Cardiac septum (tissue), 1 donor: ENCODE data around the gene RNU4-1. TPM values are rescaled to one million over a fixed set of nuclear protein-coding genes. Genes with fewer than 3 reads are reported as not detected.

Source experiments
- total RNA-seq: library from RNA; stranded (reverse); fragmentation: NEBNext Ultra II Directional; extraction: Animal tissue kit (Norgen Biotek cat#: 25700); gene quantifications from one replicate; pipeline ENCODE4 v1.2.1, GENCODE V29; 2021
- donor health status: DM: no; HTN: no; CAD: no.

The RNU4-1 gene
- total RNA-seq, 1 donor from 2014 or later: 3,560 TPM

Other genes starting within 250 kb of the RNU4-1 start
- gene RAB35, start 176.5 kb downstream of the RNU4-1 start, total RNA-seq: 33.0 TPM
- gene GCN1, start 98.5 kb downstream of the RNU4-1 start, total RNA-seq: 39.8 TPM
- gene RPLP0, start 92.1 kb downstream of the RNU4-1 start, total RNA-seq: 594 TPM
- 73.8 TPM for gene PXN, start 27.5 kb downstream of the RNU4-1 start, total RNA-seq
- gene RNU4-2, start 1.3 kb downstream of the RNU4-1 start, total RNA-seq: 27,323 TPM
- 2.4 TPM for gene SIRT4, start 9.1 kb upstream of the RNU4-1 start, total RNA-seq
- not detected for gene PLA2G1B, start 34.5 kb upstream of the RNU4-1 start, total RNA-seq
- gene MSI1, start 75.9 kb upstream of the RNU4-1 start, total RNA-seq: 9.7 TPM
- gene COX6A1, start 144.9 kb upstream of the RNU4-1 start, total RNA-seq: 232 TPM
- 11.9 TPM for gene TRIAP1, start 153.1 kb upstream of the RNU4-1 start, total RNA-seq
- gene GATC, start 153.2 kb upstream of the RNU4-1 start, total RNA-seq: 12.9 TPM
- gene SRSF9, start 176.5 kb upstream of the RNU4-1 start, total RNA-seq: 38.6 TPM
- 243 TPM for gene DYNLL1, start 202.9 kb upstream of the RNU4-1 start, total RNA-seq
- 31.8 TPM for gene COQ5, start 235.9 kb upstream of the RNU4-1 start, total RNA-seq
- 249 TPM for gene RNF10, start 241.1 kb upstream of the RNU4-1 start, total RNA-seq